GM23338 (cell line): ENCODE measurements around the gene MACO1. TPM values are rescaled to one million over a fixed set of nuclear protein-coding genes. Genes with fewer than 3 reads are reported as not detected.

Source experiments
- ATAC-seq: fragments of 200-7000 bp; cut with Tn5 transposase; 3 replicates; pipeline ENCODE4 v1.9.1; 2020
- DNase-seq: peaks from one replicate; pipeline ENCODE4 v3.0.0-alpha.2; 2015; ENCODE audit warnings: low spot score
- H2AFZ ChIP-seq: fragments of 200-600 bp; sonication (generic); 2 replicates; pipeline ENCODE4 v1.8.0; 2016; ENCODE audit warnings: antibody characterized with exemption, mild to moderate bottlenecking, moderate library complexity
- H3F3A ChIP-seq: fragments of 200-600 bp; sonication (generic); replicated peaks from 2 replicates; pipeline ENCODE4 v1.8.0; 2017; ENCODE audit warnings: antibody characterized with exemption, mixed run types, low read depth
- H3K27ac ChIP-seq: fragments of 200-600 bp; sonication (generic); 2 replicates; pipeline ENCODE4 v1.6.1; 2016; ENCODE audit warnings: low read depth
- H3K27me3 ChIP-seq: fragments of 200-600 bp; sonication (generic); 2 replicates; pipeline ENCODE4 v1.8.0; 2016; ENCODE audit warnings: mild to moderate bottlenecking, mixed run types, moderate library complexity; ENCODE audit not compliant: insufficient read depth
- H3K36me3 ChIP-seq: fragments of 200-600 bp; sonication (generic); 2 replicates; pipeline ENCODE4 v1.8.0; 2016; ENCODE audit warnings: mild to moderate bottlenecking; ENCODE audit not compliant: insufficient read depth
- H3K4me1 ChIP-seq: fragments of 200-600 bp; sonication (generic); 2 replicates; pipeline ENCODE4 v1.8.0; 2016; ENCODE audit warnings: mild to moderate bottlenecking, moderate library complexity; ENCODE audit not compliant: insufficient read depth
- H3K4me2 ChIP-seq: fragments of 200-600 bp; sonication (generic); 2 replicates; pipeline ENCODE4 v1.7.1; 2017; ENCODE audit warnings: mixed run types
- H3K4me3 ChIP-seq: fragments of 200-600 bp; sonication (generic); 2 replicates; pipeline ENCODE4 v1.6.1; 2016; ENCODE audit warnings: mixed run types
- H3K79me2 ChIP-seq: fragments of 200-600 bp; sonication (generic); replicated peaks from 2 replicates; pipeline ENCODE4 v1.8.0; 2017; ENCODE audit warnings: mild to moderate bottlenecking; ENCODE audit not compliant: insufficient read depth
- H3K9me2 ChIP-seq: fragments of 200-600 bp; sonication (generic); 2 replicates; pipeline ENCODE4 v1.8.0; 2017; ENCODE audit not compliant: insufficient read depth
- H4K20me1 ChIP-seq: fragments of 200-600 bp; sonication (generic); replicated peaks from 2 replicates; pipeline ENCODE4 v1.8.0; 2017; ENCODE audit warnings: mild to moderate bottlenecking; ENCODE audit not compliant: insufficient read depth
- H3K27ac Mint-ChIP-seq: 2 replicates; pipeline ENCODE4 v1.8.0; 2020; ENCODE audit warnings: inconsistent platforms, mild to moderate bottlenecking, moderate library complexity, mixed read lengths
- H3K27me3 Mint-ChIP-seq: 3 replicates; pipeline ENCODE4 v1.8.0; 2022; ENCODE audit warnings: low read depth, mild to moderate bottlenecking, moderate library complexity, mixed read lengths, inconsistent platforms; ENCODE audit not compliant: insufficient read depth, poor library complexity
- H3K36me3 Mint-ChIP-seq: 3 replicates; pipeline ENCODE4 v1.8.0; 2021; ENCODE audit warnings: low read depth, mild to moderate bottlenecking, inconsistent platforms, moderate library complexity, mixed read lengths
- H3K4me1 Mint-ChIP-seq: 3 replicates; pipeline ENCODE4 v1.8.0; 2020; ENCODE audit warnings: mild to moderate bottlenecking, inconsistent platforms, mixed read lengths
- H3K4me3 Mint-ChIP-seq: 3 replicates; pipeline ENCODE4 v1.8.0; 2021; ENCODE audit warnings: moderate library complexity, mild to moderate bottlenecking, inconsistent platforms, mixed read lengths
- H3K9me3 Mint-ChIP-seq: 3 replicates; pipeline ENCODE4 v1.8.0; 2020; ENCODE audit warnings: moderate library complexity, mild to moderate bottlenecking, inconsistent platforms, mixed read lengths
- CTCF ChIP-seq, 2 experiments: fragments of 200-600 bp in 1 of 2; sonication (generic) in 1 of 2; conservative IDR thresholded peaks; 2 replicates each; pipeline versions ENCODE4 v1.5.1 to v1.6.1; 2016 to 2017; ENCODE audit warnings: antibody characterized with exemption in 2 of 2, low read depth in 2 of 2, mild to moderate bottlenecking in 2 of 2, moderate library complexity in 1 of 2
- ETS1 ChIP-seq: IDR thresholded peaks from 2 replicates; pipeline ENCODE4 v1.6.1; 2016; ENCODE audit warnings: antibody characterized with exemption
- EZH2 ChIP-seq: fragments of 200-600 bp; sonication (generic); IDR thresholded peaks from one replicate; pipeline ENCODE4 v1.8.0; 2017; ENCODE audit warnings: antibody characterized with exemption, mild to moderate bottlenecking, low read depth; ENCODE audit not compliant: unreplicated experiment
- EZH2phosphoT487 ChIP-seq: fragments of 200-600 bp; sonication (generic); IDR thresholded peaks from one replicate; pipeline ENCODE4 v1.8.1; 2018; ENCODE audit warnings: antibody characterized with exemption; ENCODE audit not compliant: unreplicated experiment
- JUNB ChIP-seq: IDR thresholded peaks from one replicate; pipeline ENCODE4 v1.6.1; 2016; ENCODE audit warnings: antibody characterized with exemption; ENCODE audit not compliant: unreplicated experiment
- REST ChIP-seq: IDR thresholded peaks from one replicate; pipeline ENCODE4 v1.6.1; 2018; ENCODE audit warnings: antibody characterized with exemption; ENCODE audit not compliant: unreplicated experiment
- ZNF462 ChIP-seq: fragments of 250-450 bp; sonication (Bioruptor Pico); IDR thresholded peaks from 2 replicates; pipeline ENCODE4 v1.5.0; 2020; ENCODE audit warnings: mild to moderate bottlenecking, moderate library complexity
- polyA plus RNA-seq: library from polyadenylated mRNA; unstranded; fragments of >200 nt; fragmentation: Nextera tagmentation; extraction: Ambion mirVana; gene quantifications from 2 replicates; pipeline ENCODE4 v1.2.1, GENCODE V29; 2016
- total RNA-seq: library from RNA; depleted of rRNA; stranded (reverse); fragments of >200 nt; shearing (Covaris generic); gene quantifications from 2 replicates; pipeline ENCODE4 v1.2.3, GENCODE V29; 2014

The MACO1 gene
- total and polyA plus RNA-seq, 2 experiments from 2014 or later, result 9.8 to 10.6 TPM

- TF ChIP-seq EZH2 (no peak), CTCF (conservative IDR thresholded peaks at IDR 0.05; ENCODE audit: low read depth in 2 of 2) (peak; percentile 45 to 87)
- Mint-ChIP-seq H3K4me3 (no peak overlapping the region), H3K9me3 (no peaks in the 10 kb centered on the region)
Observed at GRCh38 chr1:25523542-25523941, 92.8 kb downstream of the MACO1 start.

GRCh38 chr1:25524568-25525360 lies 94.1 kb downstream of the MACO1 start:
- 0 out of 2 replicates have a peak, but pooled peaks cover 2% of the 10 kb centered on the region for H3F3A ChIP-seq
- Mint-ChIP-seq H3K4me3 (no peak overlapping the region), H3K9me3 (no peaks in the 10 kb centered on the region), H3K27me3 (peaks cover 6% of the 10 kb centered on the region), H3K4me1 (no peaks in the 10 kb centered on the region; the same call in 1 of the 3 replicates), H3K27ac (no peak overlapping the region), H3K36me3 (no peaks in the 10 kb centered on the region)
- no peak overlapping the region for H2AFZ ChIP-seq
- no peaks in the 10 kb centered on the region for H3K4me1 ChIP-seq
- no peaks in the 10 kb centered on the region for H4K20me1 ChIP-seq
- no peaks in the 10 kb centered on the region for H3K9me2 ChIP-seq
- DNase-seq (no peak), ATAC-seq (no peak)
- no peaks in the 10 kb centered on the region for H3K27me3 ChIP-seq
- H3K36me3 ChIP-seq, result no peaks in the 10 kb centered on the region
- no peak overlapping the region for H3K27ac ChIP-seq
- no peak overlapping the region for H3K4me3 ChIP-seq
- H3K4me2 ChIP-seq, result no peak overlapping the region
- no peaks in the 10 kb centered on the region for H3K79me2 ChIP-seq
- no peak for TF ChIP-seq ETS1
- no peak for TF ChIP-seq EZH2phosphoT487
- no peak for TF ChIP-seq REST
- TF ChIP-seq EZH2, result no peak
- no peak for TF ChIP-seq ZNF462
- TF ChIP-seq JUNB, result no peak

More at GRCh38 chr1:25523542-25523941, 92.8 kb downstream of the MACO1 start:
- no peaks in the 10 kb centered on the region for H3F3A ChIP-seq
- Mint-ChIP-seq H3K4me1 (peaks cover 5% of the 10 kb centered on the region), H3K27ac (no peak overlapping the region), H3K36me3 (no peaks in the 10 kb centered on the region), H3K27me3 (peaks cover 11% of the 10 kb centered on the region)
- no peak overlapping the region for H3K4me3 ChIP-seq
- H3K27me3 ChIP-seq, result no peaks in the 10 kb centered on the region
- H3K36me3 ChIP-seq, result no peaks in the 10 kb centered on the region
- no peak overlapping the region for H3K4me2 ChIP-seq
- no peaks in the 10 kb centered on the region for H3K79me2 ChIP-seq
- H2AFZ ChIP-seq, result 0 out of 2 replicates have a peak overlapping the region, but pooled peaks have one; percentile 59
- H3K27ac ChIP-seq, result no peak overlapping the region
- peaks cover 8% of the 10 kb centered on the region for H3K4me1 ChIP-seq
- ATAC-seq, result peak; percentile 90
- H3K9me2 ChIP-seq, result no peaks in the 10 kb centered on the region
- H4K20me1 ChIP-seq, result no peaks in the 10 kb centered on the region
- peak; percentile 78 for DNase-seq
